Stomach (tissue), 9 donors: ENCODE data around the gene ZNF581. TPM values are rescaled to one million over a fixed set of nuclear protein-coding genes. Genes with fewer than 3 reads are reported as not detected.

Experiments
- DNase-seq, 2 donors: peaks; one replicate each; pipeline versions ENCODE4 v3.0.0 to v3.0.0-alpha.2; 2013 to 2019
- H3K27ac ChIP-seq, 5 donors: fragments of 200-600 bp in 4 of 5; sonication (generic) in 4 of 5; one replicate each; pipeline ENCODE4 v1.5.1; 2013 to 2019; ENCODE audit warnings: mild to moderate bottlenecking in 1 of 5, moderate library complexity in 1 of 5
- H3K27me3 ChIP-seq, 3 donors: fragments of 200-600 bp; sonication (generic); one replicate each; pipeline ENCODE4 v1.5.1; 2017 to 2019; ENCODE audit warnings: mixed run types in 1 of 3
- H3K36me3 ChIP-seq, 4 donors: fragments of 200-600 bp; sonication (generic); 1 replicate in 3 of 4; 2 replicates in 1 of 4; pipeline ENCODE4 v1.5.1; 2016 to 2019
- H3K4me1 ChIP-seq, 4 donors: fragments of 200-600 bp; sonication (generic); one replicate each; pipeline ENCODE4 v1.5.1; 2016 to 2019
- H3K4me3 ChIP-seq, 4 donors: fragments of 200-600 bp; sonication (generic) in 3 of 4; one replicate each; pipeline ENCODE4 v1.5.1; 2016 to 2019; ENCODE audit warnings: mild to moderate bottlenecking in 1 of 4
- H3K9me3 ChIP-seq, 4 donors: fragments of 200-600 bp; sonication (generic); one replicate each; pipeline ENCODE4 v1.5.1; 2016 to 2019
- EP300 ChIP-seq: sonication (generic); formaldehyde crosslinking; IDR thresholded peaks from one replicate; pipeline ENCODE4 v1.6.1; 2017; ENCODE audit warnings: antibody characterized with exemption
- POLR2A ChIP-seq, 4 donors: fragments of 450-650 bp; IDR thresholded peaks; one replicate each; pipeline ENCODE4 v1.6.1; 2016; ENCODE audit warnings: antibody characterized with exemption in 4 of 4, control low read depth in 2 of 4, mild to moderate bottlenecking in 1 of 4, moderate library complexity in 1 of 4
- POLR2AphosphoS5 ChIP-seq, 3 donors: sonication (generic); formaldehyde crosslinking; IDR thresholded peaks; one replicate each; pipeline ENCODE4 v1.6.1; 2016; ENCODE audit warnings: antibody characterized with exemption in 3 of 3
- WGBS, 5 donors: extraction: QIAGEN DNeasy Blood & Tissue Kit in 3 of 5; methylation state at CpG; one replicate each; pipeline versions ENCODE4 v1.1.5 to v1.1.7; 2013 to 2018; 5-methylcytosine and 5-hydroxymethylcytosine counted together
- intact Hi-C: fragments of 100-400 bp; cut with DNase I; formaldehyde crosslinking; loops from one replicate; pipeline ENCODE4 v1.15.1; 2023; ENCODE audit warnings: low total_unique reads
- polyA plus RNA-seq, 3 donors: library from polyadenylated mRNA; stranded (reverse); fragments of 200-250 nt; gene quantifications; one replicate each; pipeline ENCODE4 v1.2.3, GENCODE V29; 2013
- total RNA-seq, 5 donors: library from RNA; depleted of rRNA; stranded (reverse); fragments of >200 nt; gene quantifications; one replicate each; pipeline versions ENCODE4 v1.1.0 to v1.2.3, GENCODE V29; 2014 to 2016
- TF ChIP-seq, protein P1 (sequence below), 7 experiments: fragments of 450-650 bp in 4 of 7; fragments of 200-600 bp in 3 of 7; sonication (generic) in 3 of 7; IDR thresholded peaks; one replicate each; pipeline ENCODE4 v1.5.1; 2016 to 2019; ENCODE audit warnings: antibody characterized with exemption in 7 of 7, control low read depth in 2 of 7, mild to moderate bottlenecking in 1 of 7
- donor health status: healthy with polysubstance abuse.
- donor health status: Bipolar disorder and iron deficiency.
- donor health status: healthy.

The ZNF581 gene
- total and polyA plus RNA-seq, 8 donors = 2.2 to 27.8 (median 11.3) TPM

DNA sequence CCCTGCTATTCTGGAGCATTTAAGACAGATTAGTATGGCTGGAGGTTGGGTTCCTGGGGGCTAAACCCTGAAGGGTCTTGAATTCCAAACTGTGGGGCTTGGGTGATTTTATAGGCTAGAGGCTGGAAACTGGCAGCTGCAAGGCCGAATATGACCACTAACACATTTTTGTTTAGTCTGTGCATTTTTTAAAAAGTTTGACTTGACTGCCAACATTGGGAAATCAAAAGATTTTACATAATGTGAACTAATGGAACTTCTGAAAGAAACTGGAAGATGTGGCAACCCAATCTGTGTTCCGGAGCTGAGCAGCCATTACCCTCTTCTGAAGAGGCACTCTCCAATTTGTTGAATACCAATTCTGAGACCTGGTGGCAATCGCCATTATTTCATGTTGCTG is 24.2 kb upstream of the ZNF581 start:
- H3K27ac ChIP-seq = peak overlapping the region in 3 of 5 donors; percentile 11 to 58 (median 19)
- H3K4me1 ChIP-seq = peaks cover 11 to 47% (median 18%) of the 10 kb centered on the region in 4 donors
- TF ChIP-seq EP300 (no peak), POLR2A (IDR thresholded peaks at IDR 0.05) (no peak), POLR2AphosphoS5 (IDR thresholded peaks at IDR 0.05) (no peak)
- TF ChIP-seq, protein P1, sequence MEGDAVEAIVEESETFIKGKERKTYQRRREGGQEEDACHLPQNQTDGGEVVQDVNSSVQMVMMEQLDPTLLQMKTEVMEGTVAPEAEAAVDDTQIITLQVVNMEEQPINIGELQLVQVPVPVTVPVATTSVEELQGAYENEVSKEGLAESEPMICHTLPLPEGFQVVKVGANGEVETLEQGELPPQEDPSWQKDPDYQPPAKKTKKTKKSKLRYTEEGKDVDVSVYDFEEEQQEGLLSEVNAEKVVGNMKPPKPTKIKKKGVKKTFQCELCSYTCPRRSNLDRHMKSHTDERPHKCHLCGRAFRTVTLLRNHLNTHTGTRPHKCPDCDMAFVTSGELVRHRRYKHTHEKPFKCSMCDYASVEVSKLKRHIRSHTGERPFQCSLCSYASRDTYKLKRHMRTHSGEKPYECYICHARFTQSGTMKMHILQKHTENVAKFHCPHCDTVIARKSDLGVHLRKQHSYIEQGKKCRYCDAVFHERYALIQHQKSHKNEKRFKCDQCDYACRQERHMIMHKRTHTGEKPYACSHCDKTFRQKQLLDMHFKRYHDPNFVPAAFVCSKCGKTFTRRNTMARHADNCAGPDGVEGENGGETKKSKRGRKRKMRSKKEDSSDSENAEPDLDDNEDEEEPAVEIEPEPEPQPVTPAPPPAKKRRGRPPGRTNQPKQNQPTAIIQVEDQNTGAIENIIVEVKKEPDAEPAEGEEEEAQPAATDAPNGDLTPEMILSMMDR (IDR thresholded peaks at IDR 0.05) = no peak
- no peaks in the 10 kb centered on the region for H3K9me3 ChIP-seq
- no peak for DNase-seq
- intact Hi-C loops = no loop called here
- no peaks in the 10 kb centered on the region for H3K27me3 ChIP-seq
- no peak overlapping the region for H3K4me3 ChIP-seq
- WGBS, 5 donors = 74 to 83% (median 80%) methylated on average over 3 of the region's 3 CpGs
- H3K36me3 ChIP-seq = peaks cover 22 to 64% (median 59%) of the 10 kb centered on the region in 4 donors

- TF ChIP-seq, protein P1 (IDR thresholded peaks at IDR 0.05) = no peak
- no peak for TF ChIP-seq EP300
- TF ChIP-seq POLR2A (IDR thresholded peaks at IDR 0.05) = no peak
- no peak for TF ChIP-seq POLR2AphosphoS5 (IDR thresholded peaks at IDR 0.05)
- intact Hi-C loops = no loop called here
- H3K27ac ChIP-seq = peak overlapping the region in 2 of 5 donors; percentile 6
- peaks cover 17 to 51% (median 46%) of the 10 kb centered on the region in 4 donors for H3K36me3 ChIP-seq
- H3K4me3 ChIP-seq = no peak overlapping the region
- no peaks in the 10 kb centered on the region for H3K9me3 ChIP-seq
- DNase-seq = no peak
- H3K4me1 ChIP-seq = peaks cover 11 to 54% (median 23%) of the 10 kb centered on the region in 4 donors
- H3K27me3 ChIP-seq = no peaks in the 10 kb centered on the region
- WGBS, 5 donors = 82 to 94% (median 90%) methylated on average over 11 to 12 of the region's 12 CpGs
Measured at GRCh38 chr19:55620410-55621204, 22.8 kb upstream of the ZNF581 start.

- intact Hi-C loops = no loop called here
- no peak for DNase-seq
- peak overlapping the region in 1 of 5 donors; percentile 6 for H3K27ac ChIP-seq
- peaks cover 11 to 54% (median 23%) of the 10 kb centered on the region in 4 donors for H3K4me1 ChIP-seq
- H3K27me3 ChIP-seq = no peaks in the 10 kb centered on the region
- H3K9me3 ChIP-seq = no peaks in the 10 kb centered on the region
- 81 to 96% (median 86%) methylated on average over 5 to 9 of the region's 9 CpGs for WGBS, 5 donors
- H3K4me3 ChIP-seq = no peak overlapping the region
- TF ChIP-seq, protein P1 (IDR thresholded peaks at IDR 0.05) = no peak
- TF ChIP-seq POLR2A (IDR thresholded peaks at IDR 0.05) (no peak), EP300 (no peak), POLR2AphosphoS5 (IDR thresholded peaks at IDR 0.05) (no peak)
- peaks cover 11 to 45% (median 39%) of the 10 kb centered on the region in 4 donors for H3K36me3 ChIP-seq
Measured at GRCh38 chr19:55621205-55621672, 22.2 kb upstream of the ZNF581 start.

DNA sequence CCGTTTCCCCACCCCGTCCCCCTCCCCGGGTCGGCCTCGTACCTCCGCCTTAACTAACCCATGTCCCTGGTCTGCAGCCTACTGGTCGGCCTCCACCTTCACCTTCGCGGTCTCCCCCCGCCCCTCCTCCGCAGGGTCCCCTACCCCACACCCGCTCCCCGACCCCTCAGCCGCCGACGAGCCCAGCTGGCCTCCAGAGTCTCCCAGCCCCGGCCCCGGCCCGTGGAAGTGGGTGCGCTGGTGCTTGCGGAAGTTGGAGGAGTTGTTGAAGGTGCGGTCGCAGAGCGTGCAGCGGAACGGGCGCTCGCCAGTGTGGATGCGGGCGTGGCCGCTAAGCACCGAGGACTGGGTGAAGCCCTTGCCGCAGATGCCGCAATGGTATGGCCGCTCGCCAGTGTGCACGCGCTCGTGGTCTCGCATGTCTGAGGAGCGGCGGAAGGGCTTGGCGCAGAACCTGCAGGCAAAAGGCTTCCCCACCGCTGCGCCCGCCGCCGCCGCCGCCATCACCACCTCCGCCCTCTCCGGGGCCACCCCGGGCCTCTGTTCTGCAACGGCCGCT is 21.7 kb upstream of the ZNF581 start:
- intact Hi-C loops = no loop called here
- no peak for DNase-seq
- WGBS, 5 donors = 91 to 96% (median 95%) methylated on average over 35 to 55 of the region's 55 CpGs

More for the DNA sequence above, 21.7 kb upstream of the ZNF581 start:
- no peak overlapping the region for H3K27ac ChIP-seq
- H3K9me3 ChIP-seq = no peaks in the 10 kb centered on the region
- no peak overlapping the region for H3K4me3 ChIP-seq
- TF ChIP-seq POLR2AphosphoS5 (IDR thresholded peaks at IDR 0.05) (no peak), POLR2A (IDR thresholded peaks at IDR 0.05) (no peak), EP300 (no peak)
- TF ChIP-seq, protein P1 (IDR thresholded peaks at IDR 0.05) = no peak
- no peaks in the 10 kb centered on the region for H3K27me3 ChIP-seq
- H3K4me1 ChIP-seq = peaks cover 11 to 54% (median 23%) of the 10 kb centered on the region in 4 donors
- peaks cover 6 to 40% (median 34%) of the 10 kb centered on the region in 4 donors for H3K36me3 ChIP-seq
